HEK293 (cell line): Measurements from ENCODE around the gene KIRREL3.
A peak's percentile ranks its signal among the peaks of the same experiment; 100 is the strongest.

Experiments
- CTCF ChIA-PET: fragments of 350-600 bp; formaldehyde crosslinking; extraction: SDS; loops from one replicate; lab custom pipeline; 2021; ENCODE audit warnings: antibody characterized with exemption; lab: Yijun Ruan, JAX
- POLR2A ChIA-PET: fragments of 300-600 bp; formaldehyde crosslinking; extraction: SDS; loops from one replicate; lab custom pipeline; 2020; ENCODE audit warnings: antibody characterized with exemption, inconsistent platforms; lab: Yijun Ruan, JAX
- H3K27ac ChIP-seq: fragments of 200-500 bp; sonication (Bioruptor generic); 2 replicates; pipeline ENCODE4 v1.5.1; 2014; ENCODE audit warnings: low read depth, low read length, control low read depth, inconsistent platforms; ENCODE audit errors: extremely low read depth
- H3K36me3 ChIP-seq, 2 experiments: fragments of 200-500 bp in 1 of 2; sonication (Bioruptor generic) in 1 of 2; 1 replicate in 1 of 2; 2 replicates in 1 of 2; pipeline ENCODE4 v1.5.1; 2014 to 2017; ENCODE audit warnings: inconsistent platforms in 2 of 2, low read length in 2 of 2; ENCODE audit not compliant: control insufficient read depth in 2 of 2, insufficient read depth in 1 of 2
- H3K4me1 ChIP-seq: fragments of 200-500 bp; sonication (Bioruptor generic); 2 replicates; pipeline ENCODE4 v1.5.1; 2014; ENCODE audit warnings: mild to moderate bottlenecking, low read length, inconsistent platforms; ENCODE audit not compliant: control insufficient read depth, insufficient read depth
- H3K4me3 ChIP-seq: 2 replicates; pipeline ENCODE4 v1.5.1; 2011; ENCODE audit warnings: low read depth, mild to moderate bottlenecking, control low read depth, low read length, moderate library complexity
- H3K9me3 ChIP-seq: fragments of 200-500 bp; sonication (Bioruptor generic); 2 replicates; pipeline ENCODE4 v1.5.1; 2014; ENCODE audit warnings: low read depth, low read length, inconsistent platforms; ENCODE audit not compliant: control insufficient read depth, insufficient read depth
- EGR2 ChIP-seq: fragments of 450-650 bp; formaldehyde crosslinking; IDR thresholded peaks from 2 replicates; pipeline ENCODE4 v1.5.1; 2016; ENCODE audit warnings: low read depth, missing biosample characterization, missing genetic modification characterization
- FEZF1 ChIP-seq: fragments of 450-650 bp; formaldehyde crosslinking; IDR thresholded peaks from 2 replicates; pipeline ENCODE4 v1.5.1; 2016; ENCODE audit warnings: missing biosample characterization, missing genetic modification characterization
- HOXD13 ChIP-seq: sonication (generic); formaldehyde crosslinking; IDR thresholded peaks from 2 replicates; pipeline ENCODE4 v1.8.0; 2022; ENCODE audit warnings: missing genetic modification reagents, borderline replicate concordance
- KLF16 ChIP-seq: fragments of 450-650 bp; formaldehyde crosslinking; IDR thresholded peaks from 2 replicates; pipeline ENCODE4 v1.5.1; 2017; ENCODE audit warnings: missing biosample characterization, missing genetic modification characterization
- MEIS1 ChIP-seq: sonication (generic); formaldehyde crosslinking; IDR thresholded peaks from 2 replicates; pipeline ENCODE4 v1.8.1; 2022; ENCODE audit warnings: missing genetic modification reagents, mild to moderate bottlenecking, borderline replicate concordance
- OSR2 ChIP-seq: fragments of 450-650 bp; formaldehyde crosslinking; IDR thresholded peaks from 2 replicates; pipeline ENCODE4 v1.5.1; 2016; ENCODE audit warnings: missing biosample characterization, missing genetic modification characterization
- PRDM1 ChIP-seq: fragments of 450-650 bp; formaldehyde crosslinking; IDR thresholded peaks from 2 replicates; pipeline ENCODE4; 2016; ENCODE audit warnings: missing biosample characterization, missing genetic modification characterization
- SP7 ChIP-seq: fragments of 450-650 bp; formaldehyde crosslinking; IDR thresholded peaks from 2 replicates; pipeline ENCODE4 v1.5.1; 2016; ENCODE audit warnings: missing biosample characterization, missing genetic modification characterization
- ZEB2 ChIP-seq: fragments of 450-650 bp; formaldehyde crosslinking; IDR thresholded peaks from 2 replicates; pipeline ENCODE4 v1.5.1; 2016; ENCODE audit warnings: missing biosample characterization, missing genetic modification characterization
- ZFP3 ChIP-seq: fragments of 450-650 bp; formaldehyde crosslinking; IDR thresholded peaks from 2 replicates; pipeline ENCODE4 v1.5.1; 2016; ENCODE audit warnings: low read depth, missing biosample characterization, missing genetic modification characterization
- ZFP37 ChIP-seq: fragments of 450-650 bp; formaldehyde crosslinking; IDR thresholded peaks from 2 replicates; pipeline ENCODE4 v1.5.1; 2016; ENCODE audit warnings: missing biosample characterization, missing genetic modification characterization
- ZNF133 ChIP-seq: fragments of 450-650 bp; formaldehyde crosslinking; IDR thresholded peaks from 2 replicates; pipeline ENCODE4 v1.5.1; 2016; ENCODE audit warnings: missing biosample characterization, missing genetic modification characterization
- ZNF146 ChIP-seq: fragments of 450-650 bp; formaldehyde crosslinking; IDR thresholded peaks from 2 replicates; pipeline ENCODE4 v1.5.1; 2016; ENCODE audit warnings: missing biosample characterization, missing genetic modification characterization
- ZNF169 ChIP-seq: fragments of 450-650 bp; formaldehyde crosslinking; IDR thresholded peaks from 2 replicates; pipeline ENCODE4 v1.5.1; 2016; ENCODE audit warnings: missing biosample characterization, missing genetic modification characterization
- ZNF175 ChIP-seq: fragments of 450-650 bp; formaldehyde crosslinking; IDR thresholded peaks from 2 replicates; pipeline ENCODE4 v1.5.1; 2016; ENCODE audit warnings: missing biosample characterization, missing genetic modification characterization
- ZNF24 ChIP-seq: fragments of 450-650 bp; formaldehyde crosslinking; IDR thresholded peaks from 2 replicates; pipeline ENCODE4 v1.5.1; 2016; ENCODE audit warnings: missing biosample characterization, missing genetic modification characterization
- ZNF350 ChIP-seq: fragments of 450-650 bp; formaldehyde crosslinking; IDR thresholded peaks from 2 replicates; pipeline ENCODE4 v1.5.0; 2017; ENCODE audit warnings: missing biosample characterization, mild to moderate bottlenecking, missing genetic modification characterization
- ZNF404 ChIP-seq: fragments of 450-650 bp; formaldehyde crosslinking; IDR thresholded peaks from 2 replicates; pipeline ENCODE4 v1.5.1; 2017; ENCODE audit warnings: missing biosample characterization, missing genetic modification characterization
- ZNF501 ChIP-seq: fragments of 450-650 bp; formaldehyde crosslinking; IDR thresholded peaks from 2 replicates; pipeline ENCODE4 v1.5.1; 2016; ENCODE audit warnings: missing biosample characterization, missing genetic modification characterization
- ZNF777 ChIP-seq: fragments of 450-650 bp; formaldehyde crosslinking; IDR thresholded peaks from 2 replicates; pipeline ENCODE4 v1.5.1; 2017; ENCODE audit warnings: missing biosample characterization, missing genetic modification characterization, borderline replicate concordance
- ZNF785 ChIP-seq: fragments of 450-650 bp; formaldehyde crosslinking; IDR thresholded peaks from 2 replicates; pipeline ENCODE4 v1.5.1; 2016; ENCODE audit warnings: missing biosample characterization, missing genetic modification characterization
- TF ChIP-seq, protein P1 (sequence below): fragments of 450-650 bp; formaldehyde crosslinking; IDR thresholded peaks from 2 replicates; pipeline ENCODE4 v1.5.1; 2017; ENCODE audit warnings: missing biosample characterization, missing genetic modification characterization
- TF ChIP-seq, protein P2 (sequence below): fragments of 450-650 bp; formaldehyde crosslinking; IDR thresholded peaks from 2 replicates; pipeline ENCODE4 v1.5.1; 2017; ENCODE audit warnings: missing biosample characterization, missing genetic modification characterization
- TF ChIP-seq, protein P3 (sequence below): IDR thresholded peaks from 2 replicates; pipeline ENCODE4 v1.6.1; 2011; ENCODE audit warnings: mild to moderate bottlenecking, low read depth, low read length, borderline replicate concordance
- TF ChIP-seq, protein P4 (sequence below): fragments of 450-650 bp; formaldehyde crosslinking; optimal IDR thresholded peaks from 2 replicates; pipeline ENCODE3; 2016; ENCODE audit warnings: missing biosample characterization, mild to moderate bottlenecking, missing genetic modification characterization
- TF ChIP-seq, protein P5 (sequence below): fragments of 450-650 bp; formaldehyde crosslinking; IDR thresholded peaks from 2 replicates; pipeline ENCODE4 v1.5.1; 2016; ENCODE audit warnings: missing biosample characterization, missing genetic modification characterization
- TF ChIP-seq, protein P6 (sequence below): fragments of 450-650 bp; formaldehyde crosslinking; IDR thresholded peaks from 2 replicates; pipeline ENCODE4 v1.5.1; 2016; ENCODE audit warnings: missing biosample characterization, missing genetic modification characterization, borderline replicate concordance

The KIRREL3 gene

DNA sequence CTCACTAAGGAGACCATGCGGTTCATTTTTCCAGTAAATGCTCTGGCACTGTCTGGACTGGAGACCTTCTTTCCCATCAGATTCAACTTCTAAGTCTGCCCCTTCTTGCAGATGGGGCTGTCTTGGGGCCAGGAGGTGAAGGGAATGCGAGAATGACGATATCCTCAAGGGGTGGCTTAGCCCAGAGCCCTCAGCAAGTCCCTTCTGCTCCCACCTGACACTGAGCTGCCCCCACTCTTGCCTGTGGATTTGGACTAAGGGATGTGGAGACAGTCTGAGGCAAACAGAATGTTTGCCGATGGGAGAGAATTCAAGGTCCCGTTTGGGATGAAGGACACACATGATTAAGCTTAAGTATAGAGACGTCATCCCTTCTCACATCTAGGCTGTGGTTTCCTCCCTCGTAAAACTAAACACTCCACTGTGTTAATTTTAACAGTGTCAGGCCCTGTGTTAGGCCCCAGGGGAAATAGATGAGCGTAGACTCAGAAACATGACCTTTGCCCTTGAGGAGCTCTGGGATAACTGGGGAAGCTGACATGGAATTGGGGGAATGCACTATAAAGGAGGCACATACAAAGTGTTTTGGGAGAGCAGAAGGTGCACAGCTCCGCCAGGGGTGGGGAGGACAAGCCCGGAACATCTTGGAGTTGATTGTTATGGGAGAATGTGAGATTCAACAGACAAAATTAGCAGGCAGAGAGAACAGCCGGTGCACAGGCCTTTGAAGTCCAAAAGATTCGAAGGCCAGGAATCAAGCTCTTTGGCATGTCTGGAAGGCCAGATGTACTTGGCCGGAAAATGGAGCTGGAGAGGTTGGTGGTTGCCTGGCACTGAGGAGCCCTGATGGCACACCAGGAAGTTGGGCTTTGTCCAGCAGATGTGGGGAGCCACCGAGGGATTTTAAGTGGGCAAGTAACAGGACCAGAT is 573.5 kb downstream of the KIRREL3 start:
- Histone ChIP-seq H3K4me3 (no peak overlapping the region), H3K27ac (no peak overlapping the region), H3K4me1 (no peaks in the 10 kb centered on the region), H3K36me3 (no peaks in the 10 kb centered on the region), H3K9me3 (no peaks in the 10 kb centered on the region)
- CTCF ChIA-PET: interaction anchor here (0.7 to 3.5 kb wide), 4 partner anchors 13 to 117 kb away, joined by 4 to 12 read pairs (median 6); no protein-coding TSS in a partner anchor
- POLR2A ChIA-PET: no interaction called here
- TF ChIP-seq KLF16 (tag by site-specific recombination) (no peak), ZFP37 (tag by site-specific recombination) (no peak), EGR2 (no peak), ZNF24 (no peak), MEIS1 (CRISPR knock-in tag) (no peak), SP7 (tag by site-specific recombination) (peak; percentile 62), ZNF169 (tag by site-specific recombination) (no peak), ZNF777 (tag by site-specific recombination) (no peak), HOXD13 (no peak), FEZF1 (0 out of 2 replicates have a peak, but pooled peaks have one; percentile 18), ZNF404 (tag by site-specific recombination) (no peak), ZNF146 (tag by site-specific recombination) (no peak), ZNF350 (no peak), ZNF133 (tag by site-specific recombination) (no peak), ZNF501 (tag by site-specific recombination) (no peak), ZEB2 (tag by site-specific recombination) (peak; percentile 34; the same call in 1 of the 2 replicates), OSR2 (peak; percentile 60; the same call in 1 of the 2 replicates), ZNF175 (no peak), ZFP3 (no peak), ZNF785 (no peak), PRDM1 (tag by site-specific recombination) (no peak)
- TF ChIP-seq, protein P1, sequence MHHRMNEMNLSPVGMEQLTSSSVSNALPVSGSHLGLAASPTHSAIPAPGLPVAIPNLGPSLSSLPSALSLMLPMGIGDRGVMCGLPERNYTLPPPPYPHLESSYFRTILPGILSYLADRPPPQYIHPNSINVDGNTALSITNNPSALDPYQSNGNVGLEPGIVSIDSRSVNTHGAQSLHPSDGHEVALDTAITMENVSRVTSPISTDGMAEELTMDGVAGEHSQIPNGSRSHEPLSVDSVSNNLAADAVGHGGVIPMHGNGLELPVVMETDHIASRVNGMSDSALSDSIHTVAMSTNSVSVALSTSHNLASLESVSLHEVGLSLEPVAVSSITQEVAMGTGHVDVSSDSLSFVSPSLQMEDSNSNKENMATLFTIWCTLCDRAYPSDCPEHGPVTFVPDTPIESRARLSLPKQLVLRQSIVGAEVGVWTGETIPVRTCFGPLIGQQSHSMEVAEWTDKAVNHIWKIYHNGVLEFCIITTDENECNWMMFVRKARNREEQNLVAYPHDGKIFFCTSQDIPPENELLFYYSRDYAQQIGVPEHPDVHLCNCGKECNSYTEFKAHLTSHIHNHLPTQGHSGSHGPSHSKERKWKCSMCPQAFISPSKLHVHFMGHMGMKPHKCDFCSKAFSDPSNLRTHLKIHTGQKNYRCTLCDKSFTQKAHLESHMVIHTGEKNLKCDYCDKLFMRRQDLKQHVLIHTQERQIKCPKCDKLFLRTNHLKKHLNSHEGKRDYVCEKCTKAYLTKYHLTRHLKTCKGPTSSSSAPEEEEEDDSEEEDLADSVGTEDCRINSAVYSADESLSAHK (tag by site-specific recombination): no peak
- TF ChIP-seq, protein P2, sequence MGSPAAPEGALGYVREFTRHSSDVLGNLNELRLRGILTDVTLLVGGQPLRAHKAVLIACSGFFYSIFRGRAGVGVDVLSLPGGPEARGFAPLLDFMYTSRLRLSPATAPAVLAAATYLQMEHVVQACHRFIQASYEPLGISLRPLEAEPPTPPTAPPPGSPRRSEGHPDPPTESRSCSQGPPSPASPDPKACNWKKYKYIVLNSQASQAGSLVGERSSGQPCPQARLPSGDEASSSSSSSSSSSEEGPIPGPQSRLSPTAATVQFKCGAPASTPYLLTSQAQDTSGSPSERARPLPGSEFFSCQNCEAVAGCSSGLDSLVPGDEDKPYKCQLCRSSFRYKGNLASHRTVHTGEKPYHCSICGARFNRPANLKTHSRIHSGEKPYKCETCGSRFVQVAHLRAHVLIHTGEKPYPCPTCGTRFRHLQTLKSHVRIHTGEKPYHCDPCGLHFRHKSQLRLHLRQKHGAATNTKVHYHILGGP (tag by site-specific recombination): no peak
- TF ChIP-seq, protein P3, sequence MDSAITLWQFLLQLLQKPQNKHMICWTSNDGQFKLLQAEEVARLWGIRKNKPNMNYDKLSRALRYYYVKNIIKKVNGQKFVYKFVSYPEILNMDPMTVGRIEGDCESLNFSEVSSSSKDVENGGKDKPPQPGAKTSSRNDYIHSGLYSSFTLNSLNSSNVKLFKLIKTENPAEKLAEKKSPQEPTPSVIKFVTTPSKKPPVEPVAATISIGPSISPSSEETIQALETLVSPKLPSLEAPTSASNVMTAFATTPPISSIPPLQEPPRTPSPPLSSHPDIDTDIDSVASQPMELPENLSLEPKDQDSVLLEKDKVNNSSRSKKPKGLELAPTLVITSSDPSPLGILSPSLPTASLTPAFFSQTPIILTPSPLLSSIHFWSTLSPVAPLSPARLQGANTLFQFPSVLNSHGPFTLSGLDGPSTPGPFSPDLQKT: no peak
- TF ChIP-seq, protein P4, sequence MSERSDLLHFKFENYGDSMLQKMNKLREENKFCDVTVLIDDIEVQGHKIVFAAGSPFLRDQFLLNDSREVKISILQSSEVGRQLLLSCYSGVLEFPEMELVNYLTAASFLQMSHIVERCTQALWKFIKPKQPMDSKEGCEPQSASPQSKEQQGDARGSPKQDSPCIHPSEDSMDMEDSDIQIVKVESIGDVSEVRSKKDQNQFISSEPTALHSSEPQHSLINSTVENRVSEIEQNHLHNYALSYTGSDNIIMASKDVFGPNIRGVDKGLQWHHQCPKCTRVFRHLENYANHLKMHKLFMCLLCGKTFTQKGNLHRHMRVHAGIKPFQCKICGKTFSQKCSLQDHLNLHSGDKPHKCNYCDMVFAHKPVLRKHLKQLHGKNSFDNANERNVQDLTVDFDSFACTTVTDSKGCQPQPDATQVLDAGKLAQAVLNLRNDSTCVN: no peak
- TF ChIP-seq, protein P5, sequence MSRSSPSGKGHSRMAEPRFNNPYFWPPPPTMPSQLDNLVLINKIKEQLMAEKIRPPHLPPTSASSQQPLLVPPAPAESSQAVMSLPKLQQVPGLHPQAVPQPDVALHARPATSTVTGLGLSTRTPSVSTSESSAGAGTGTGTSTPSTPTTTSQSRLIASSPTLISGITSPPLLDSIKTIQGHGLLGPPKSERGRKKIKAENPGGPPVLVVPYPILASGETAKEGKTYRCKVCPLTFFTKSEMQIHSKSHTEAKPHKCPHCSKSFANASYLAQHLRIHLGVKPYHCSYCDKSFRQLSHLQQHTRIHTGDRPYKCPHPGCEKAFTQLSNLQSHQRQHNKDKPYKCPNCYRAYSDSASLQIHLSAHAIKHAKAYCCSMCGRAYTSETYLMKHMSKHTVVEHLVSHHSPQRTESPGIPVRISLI (tag by site-specific recombination): no peak
- TF ChIP-seq, protein P6, sequence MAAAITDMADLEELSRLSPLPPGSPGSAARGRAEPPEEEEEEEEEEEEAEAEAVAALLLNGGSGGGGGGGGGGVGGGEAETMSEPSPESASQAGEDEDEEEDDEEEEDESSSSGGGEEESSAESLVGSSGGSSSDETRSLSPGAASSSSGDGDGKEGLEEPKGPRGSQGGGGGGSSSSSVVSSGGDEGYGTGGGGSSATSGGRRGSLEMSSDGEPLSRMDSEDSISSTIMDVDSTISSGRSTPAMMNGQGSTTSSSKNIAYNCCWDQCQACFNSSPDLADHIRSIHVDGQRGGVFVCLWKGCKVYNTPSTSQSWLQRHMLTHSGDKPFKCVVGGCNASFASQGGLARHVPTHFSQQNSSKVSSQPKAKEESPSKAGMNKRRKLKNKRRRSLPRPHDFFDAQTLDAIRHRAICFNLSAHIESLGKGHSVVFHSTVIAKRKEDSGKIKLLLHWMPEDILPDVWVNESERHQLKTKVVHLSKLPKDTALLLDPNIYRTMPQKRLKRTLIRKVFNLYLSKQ (tag by site-specific recombination): no peak
